Type B pancreatic cell (in vitro differentiated cells): ENCODE measurements around the gene PUS7. TPM values are rescaled to one million over a fixed set of nuclear protein-coding genes. Genes with fewer than 3 reads are reported as not detected.
"Not testable (repeated sequence)": the region's sequence is repeated elsewhere in the genome, so short reads cannot be mapped to it uniquely, and the experiment has no call there.

Experiments used
- DNase-seq: peaks from one replicate; pipeline ENCODE4 v3.0.0; 2021; ENCODE audit warnings: mixed read lengths; ENCODE audit not compliant: unreplicated experiment; ENCODE audit errors: extremely low spot score
- H3K27ac Mint-ChIP-seq: 2 replicates; pipeline ENCODE4 v1.8.0; 2021; ENCODE audit warnings: mild to moderate bottlenecking, mixed read lengths
- H3K27me3 Mint-ChIP-seq: 2 replicates; pipeline ENCODE4 v1.8.0; 2021; ENCODE audit warnings: mixed read lengths
- H3K36me3 Mint-ChIP-seq: 2 replicates; pipeline ENCODE4 v1.8.0; 2021; ENCODE audit warnings: mixed read lengths
- H3K4me1 Mint-ChIP-seq: one replicate; pipeline ENCODE4 v1.8.0; 2021; ENCODE audit warnings: mixed read lengths; ENCODE audit not compliant: unreplicated experiment
- H3K4me3 Mint-ChIP-seq: 2 replicates; pipeline ENCODE4 v1.8.0; 2021; ENCODE audit warnings: mild to moderate bottlenecking, mixed read lengths
- H3K9me3 Mint-ChIP-seq: 2 replicates; pipeline ENCODE4 v1.8.0; 2021; ENCODE audit warnings: mixed read lengths
- total RNA-seq: library from RNA; stranded (reverse); gene quantifications from 2 replicates; pipeline ENCODE4 v1.2.1, GENCODE V29; 2021; ENCODE audit warnings: low replicate concordance
- TF ChIP-seq, protein P1 (sequence below): fragments of 200-600 bp; sonication (generic); conservative IDR thresholded peaks from 2 replicates; pipeline ENCODE4 v1.5.0; 2021; ENCODE audit warnings: antibody characterized with exemption, mild to moderate bottlenecking

Gene PUS7
- total RNA-seq, 1 donor from 2014 or later, result 25.4 TPM

DNA sequence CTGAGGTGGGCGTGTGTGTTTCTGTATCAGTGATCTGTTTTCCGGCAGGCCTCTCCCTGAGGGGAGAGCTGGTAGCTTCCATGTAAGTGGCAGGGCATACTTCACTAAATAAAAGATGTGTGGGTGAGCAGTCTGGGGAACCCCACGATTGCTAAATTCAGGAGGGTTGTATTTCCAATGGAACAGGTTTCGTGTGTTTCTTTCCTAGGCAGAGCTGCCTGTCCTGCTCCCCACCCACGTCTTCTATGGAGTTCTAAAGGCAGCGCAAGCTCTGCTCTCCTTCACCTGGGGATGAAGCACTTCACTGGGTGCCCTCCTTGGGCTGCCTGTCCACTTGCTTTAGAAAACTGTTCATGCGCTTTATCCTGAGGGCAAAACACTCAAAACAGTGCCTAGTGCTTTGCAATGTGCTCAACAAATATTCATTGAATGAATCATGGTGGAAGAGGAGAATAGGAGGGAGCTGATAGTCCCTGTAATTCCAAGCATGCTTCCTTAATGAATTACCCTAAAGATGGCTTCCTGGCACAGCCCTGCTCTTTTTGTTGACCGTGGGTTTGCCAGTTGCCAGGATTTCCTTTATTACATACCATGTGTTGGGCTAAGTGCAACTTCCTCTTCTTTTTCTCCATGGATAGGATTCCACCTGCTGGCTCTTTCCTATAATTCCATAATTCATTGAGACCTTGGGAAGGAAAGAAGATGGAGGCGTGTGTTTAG lies 82.7 kb downstream of the PUS7 start:
- Mint-ChIP-seq H3K4me3 (no peak overlapping the region), H3K27me3 (no peaks in the 10 kb centered on the region), H3K36me3 (no peaks in the 10 kb centered on the region), H3K27ac (peak overlapping the region; percentile 84), H3K9me3 (no peaks in the 10 kb centered on the region), H3K4me1 (peaks cover 4% of the 10 kb centered on the region)
- TF ChIP-seq, protein P1, sequence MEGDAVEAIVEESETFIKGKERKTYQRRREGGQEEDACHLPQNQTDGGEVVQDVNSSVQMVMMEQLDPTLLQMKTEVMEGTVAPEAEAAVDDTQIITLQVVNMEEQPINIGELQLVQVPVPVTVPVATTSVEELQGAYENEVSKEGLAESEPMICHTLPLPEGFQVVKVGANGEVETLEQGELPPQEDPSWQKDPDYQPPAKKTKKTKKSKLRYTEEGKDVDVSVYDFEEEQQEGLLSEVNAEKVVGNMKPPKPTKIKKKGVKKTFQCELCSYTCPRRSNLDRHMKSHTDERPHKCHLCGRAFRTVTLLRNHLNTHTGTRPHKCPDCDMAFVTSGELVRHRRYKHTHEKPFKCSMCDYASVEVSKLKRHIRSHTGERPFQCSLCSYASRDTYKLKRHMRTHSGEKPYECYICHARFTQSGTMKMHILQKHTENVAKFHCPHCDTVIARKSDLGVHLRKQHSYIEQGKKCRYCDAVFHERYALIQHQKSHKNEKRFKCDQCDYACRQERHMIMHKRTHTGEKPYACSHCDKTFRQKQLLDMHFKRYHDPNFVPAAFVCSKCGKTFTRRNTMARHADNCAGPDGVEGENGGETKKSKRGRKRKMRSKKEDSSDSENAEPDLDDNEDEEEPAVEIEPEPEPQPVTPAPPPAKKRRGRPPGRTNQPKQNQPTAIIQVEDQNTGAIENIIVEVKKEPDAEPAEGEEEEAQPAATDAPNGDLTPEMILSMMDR, result no peak
- DNase-seq, result no peak

DNA sequence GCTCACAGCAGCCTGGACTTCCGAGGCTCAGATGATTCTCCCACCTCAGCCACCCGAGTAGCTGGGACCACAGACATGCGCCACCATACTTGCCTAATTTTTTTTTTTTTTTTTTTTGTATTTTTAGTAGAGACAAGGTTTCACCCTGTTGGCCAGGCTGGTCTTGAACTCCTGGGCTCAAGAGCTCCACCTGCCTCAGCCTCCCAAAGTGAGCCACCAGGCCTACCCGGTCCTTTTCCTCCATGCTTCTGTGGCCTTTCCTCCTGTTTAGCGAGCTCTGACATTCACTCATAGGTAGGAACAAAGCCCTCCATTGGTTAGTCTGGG lies 83.3 kb downstream of the PUS7 start:
- Mint-ChIP-seq H3K4me1 (peaks cover 4% of the 10 kb centered on the region), H3K4me3 (no peak overlapping the region), H3K27ac (peak overlapping the region; percentile 84), H3K9me3 (no peaks in the 10 kb centered on the region), H3K36me3 (no peaks in the 10 kb centered on the region), H3K27me3 (no peaks in the 10 kb centered on the region)
- TF ChIP-seq, protein P1, result no peak
- DNase-seq, result no peak

DNA sequence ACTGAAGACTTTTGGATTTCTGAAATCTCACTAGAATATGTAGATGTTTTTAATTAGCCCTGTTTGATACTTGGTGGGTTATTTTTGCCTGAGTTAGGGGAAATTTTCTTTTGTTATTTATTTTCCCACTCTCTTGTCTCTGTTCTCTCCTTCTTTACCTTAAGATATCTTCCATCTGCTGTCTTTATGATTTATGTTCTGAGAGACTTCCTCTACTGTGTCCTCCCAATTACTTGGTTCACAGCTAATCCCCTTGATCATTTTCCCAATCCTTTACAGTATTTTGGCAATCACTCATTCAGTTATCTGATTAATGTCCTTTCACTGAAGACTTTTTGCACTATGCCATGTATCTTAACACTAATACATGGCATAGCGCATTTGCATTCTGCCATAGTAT lies 83.8 kb downstream of the PUS7 start:
- H3K27me3 Mint-ChIP-seq, result no peaks in the 10 kb centered on the region
- peaks cover 4% of the 10 kb centered on the region for H3K4me1 Mint-ChIP-seq
- TF ChIP-seq, protein P1, result no peak
- H3K4me3 Mint-ChIP-seq, result no peak overlapping the region
- no peak overlapping the region for H3K27ac Mint-ChIP-seq
- H3K9me3 Mint-ChIP-seq, result no peaks in the 10 kb centered on the region
- no peaks in the 10 kb centered on the region for H3K36me3 Mint-ChIP-seq
- no peak for DNase-seq

DNA sequence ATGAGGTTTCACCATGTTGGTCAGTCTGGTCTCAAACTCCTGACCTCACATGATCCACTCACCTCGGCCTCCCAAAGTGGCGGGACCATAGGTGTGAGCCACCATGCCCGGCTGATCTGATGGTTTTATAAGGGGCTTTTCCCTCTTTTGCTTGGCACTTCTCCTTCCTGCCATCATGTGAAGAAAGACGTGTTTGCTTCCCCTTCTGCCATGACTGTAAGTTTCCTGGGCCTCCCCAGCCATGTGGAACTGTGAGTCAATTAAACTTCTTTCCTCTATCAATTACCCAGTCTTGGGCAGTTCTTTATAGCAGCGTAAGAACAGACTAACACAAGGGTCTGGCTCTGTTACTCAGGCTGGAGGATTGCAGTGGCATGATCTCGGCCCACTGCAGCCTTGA lies 84.7 kb downstream of the PUS7 start:
- not testable (repeated sequence) for DNase-seq, H3K36me3 Mint-ChIP-seq, H3K9me3 Mint-ChIP-seq, H3K4me3 Mint-ChIP-seq, H3K27ac Mint-ChIP-seq, H3K27me3 Mint-ChIP-seq, H3K4me1 Mint-ChIP-seq

DNA sequence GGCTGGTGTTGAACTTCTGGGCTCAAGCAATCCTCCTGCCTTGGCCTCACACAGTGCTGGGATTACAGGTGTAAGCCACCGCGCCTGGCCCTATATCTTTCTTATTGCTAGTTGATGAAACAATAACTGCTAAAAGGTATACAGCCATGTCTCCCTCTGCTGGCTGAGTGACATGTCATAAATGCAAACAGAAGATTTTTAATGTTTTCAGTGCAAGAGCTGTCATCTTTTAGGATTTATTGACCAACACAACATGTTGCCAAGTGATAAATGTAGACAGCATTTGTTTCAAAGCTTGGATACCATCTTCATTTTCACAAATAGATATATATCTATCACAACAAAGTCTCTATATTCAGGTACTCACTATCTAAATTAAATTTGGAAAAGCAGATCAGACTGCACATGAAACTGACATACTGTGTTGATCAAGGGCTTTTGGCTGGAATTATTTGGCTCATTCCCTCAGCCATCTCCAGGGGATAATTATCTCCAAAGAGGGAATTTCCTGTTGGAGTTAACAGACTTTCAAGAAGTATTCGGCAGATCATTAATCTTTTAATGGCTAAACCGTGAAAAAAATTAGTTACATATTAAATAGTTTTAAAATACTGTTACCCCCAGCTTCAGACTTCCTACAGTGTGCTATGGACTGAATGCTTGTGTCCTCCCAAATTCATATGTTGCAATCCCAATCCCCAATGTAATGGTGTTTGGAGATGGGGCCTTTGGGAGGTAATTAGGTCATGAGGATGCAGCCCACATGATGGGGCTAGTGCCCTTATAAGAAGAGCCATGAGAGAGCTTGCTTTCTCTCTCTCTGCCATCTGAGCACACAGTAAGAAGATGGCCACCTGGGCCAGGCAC lies 92.1 kb downstream of the PUS7 start:
- Mint-ChIP-seq H3K4me1 (peaks cover 7% of the 10 kb centered on the region), H3K27ac (no peak overlapping the region), H3K27me3 (peaks cover 11% of the 10 kb centered on the region), H3K36me3 (no peaks in the 10 kb centered on the region), H3K4me3 (no peak overlapping the region), H3K9me3 (no peaks in the 10 kb centered on the region)
- TF ChIP-seq, protein P1, result peak; percentile 57
- DNase-seq, result peak; percentile 47

DNA sequence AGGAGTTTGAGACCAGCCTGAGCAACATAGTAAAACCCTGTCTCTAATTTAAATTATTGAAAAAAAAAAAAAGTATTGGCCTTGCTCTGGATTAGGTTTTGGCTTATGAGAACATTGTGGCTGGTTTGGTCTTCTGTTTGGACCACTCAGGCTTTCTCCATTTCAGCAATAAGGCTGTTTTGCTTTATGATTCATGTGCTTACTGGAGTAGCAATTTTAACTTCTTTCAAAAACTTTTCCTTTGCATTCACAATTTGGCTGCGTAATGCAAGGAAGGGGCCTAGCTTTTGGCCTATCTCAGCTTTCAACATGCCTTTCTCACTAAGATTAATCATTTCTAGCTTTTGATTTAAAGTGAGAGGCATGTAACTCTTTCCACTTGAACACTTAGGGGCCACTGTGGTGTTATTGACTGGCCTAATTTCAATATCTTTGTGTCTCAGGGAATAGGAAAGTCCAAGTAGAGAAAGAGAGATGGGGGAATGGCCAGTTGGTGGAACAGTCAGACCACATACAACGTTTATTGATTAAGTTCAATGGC lies 95.4 kb downstream of the PUS7 start:
- Mint-ChIP-seq H3K4me3 (no peak overlapping the region), H3K36me3 (no peaks in the 10 kb centered on the region), H3K27ac (no peak overlapping the region), H3K4me1 (peaks cover 7% of the 10 kb centered on the region), H3K27me3 (peaks cover 15% of the 10 kb centered on the region), H3K9me3 (no peaks in the 10 kb centered on the region)
- TF ChIP-seq, protein P1, result no peak
- no peak for DNase-seq
